ENCODE data around the gene GRM8. TPM values are rescaled to one million over a fixed set of nuclear protein-coding genes. Genes with fewer than 3 reads are reported as not detected.

GRM8 gene
- total RNA-seq, 1 experiment from 2014 or later: 1.8 TPM

GRCh38 chr7:126948664-126949063 is 304.1 kb downstream of the GRM8 start:
- Histone ChIP-seq H3K9me3 (ENCODE audit: control insufficient read depth, low read depth, low read length) (no peaks in the 10 kb centered on the region), H3K56ac (ENCODE audit: insufficient read length, low read depth, low read length) (no peak overlapping the region), H3K4ac (ENCODE audit: low read depth, low read length) (no peak overlapping the region), H4K5ac (ENCODE audit: insufficient read length, low read depth, low read length) (no peak overlapping the region), H4K91ac (ENCODE audit: insufficient read length, low read depth, low read length) (no peak overlapping the region), H2BK20ac (ENCODE audit: low read depth, low read length, poor library complexity, severe bottlenecking) (no peak overlapping the region), H4K20me1 (ENCODE audit: control insufficient read depth, insufficient read depth, insufficient read length) (no peaks in the 10 kb centered on the region), H2AK5ac (ENCODE audit: insufficient read length, low read length) (no peak overlapping the region), H3K27ac (ENCODE audit: insufficient read length, low read depth, low read length) (no peak overlapping the region), H2BK120ac (ENCODE audit: low read depth, low read length, poor library complexity, severe bottlenecking) (no peak overlapping the region), H3K4me1 (ENCODE audit: insufficient read depth, low read length) (no peaks in the 10 kb centered on the region), H3K23ac (ENCODE audit: insufficient read length, low read depth, low read length) (no peak overlapping the region), H3K18ac (ENCODE audit: insufficient read length, low read depth, low read length) (no peak overlapping the region), H3K9ac (ENCODE audit: extremely low read depth, insufficient read length, low read length) (no peak overlapping the region), H3K14ac (ENCODE audit: insufficient read depth, low read length) (no peak overlapping the region), H4K8ac (replicated peaks; ENCODE audit: insufficient read length, low read depth, low read length) (no peak overlapping the region), H3K79me1 (ENCODE audit: insufficient read depth, low read depth, low read length, poor library complexity, severe bottlenecking) (no peaks in the 10 kb centered on the region), H3T11ph (ENCODE audit: low read length) (no peak overlapping the region), H2BK15ac (ENCODE audit: low read depth, low read length) (no peak overlapping the region), H3K23me2 (ENCODE audit: insufficient read length, low read depth, low read length, poor library complexity, severe bottlenecking) (no peaks in the 10 kb centered on the region), H2BK5ac (ENCODE audit: insufficient read length, low read length) (no peak overlapping the region), H3K4me2 (ENCODE audit: insufficient read depth, insufficient read length, low read length) (no peak overlapping the region), H3K27me3 (ENCODE audit: insufficient read depth, low read length) (no peaks in the 10 kb centered on the region), H2AFZ (ENCODE audit: low read length) (no peak overlapping the region), H2BK12ac (ENCODE audit: insufficient read length, low read depth, low read length) (no peak overlapping the region), H3K79me2 (ENCODE audit: insufficient read depth, low read length) (no peaks in the 10 kb centered on the region)
- H3K36me3 Mint-ChIP-seq (ENCODE audit: insufficient read depth in 1 of 3, low read depth in 3 of 3): no peaks in the 10 kb centered on the region
- no peaks in the 10 kb centered on the region for H3K4me1 Mint-ChIP-seq
- no peak overlapping the region for H3K27ac Mint-ChIP-seq
- H3K4me3 Mint-ChIP-seq: no peak overlapping the region
- peaks cover 4% of the 10 kb centered on the region for H3K27me3 Mint-ChIP-seq (ENCODE audit: low read depth)
- DNase-seq: no peak
- WGBS (ENCODE audit: extremely low coverage, insufficient read length, low lambda C conversion rate): no CpG with 5 or more reads among the region's 4 CpGs
- no peak for TF ChIP-seq CTCF (conservative IDR thresholded peaks at IDR 0.05)
- no peaks in the 10 kb centered on the region for H3K9me3 Mint-ChIP-seq

Data from H9 (cell line).